ENCODE data around the gene GOLGA8B.
"Not testable (repeated sequence)": the region's sequence is repeated elsewhere in the genome, so short reads cannot be mapped to it uniquely, and the experiment has no call there.

- TF ChIP-seq CTCF (IDR thresholded peaks at IDR 0.05; ENCODE audit: low read depth, low read length); POLR2A (IDR thresholded peaks at IDR 0.05; ENCODE audit: extremely low read depth, insufficient read length); MAX (IDR thresholded peaks at IDR 0.05; ENCODE audit: low read depth, low read length): not testable (repeated sequence)
Measured at GRCh38 chr15:34580251-34581042, 3.0 kb downstream of the GOLGA8B start.

Measured in NB4 (cell line).